Trophoblast cell (in vitro differentiated cells and primary cell): ENCODE results near the gene METAP1D.

Source experiments
- DNase-seq, 2 donors: peaks; one replicate each; pipeline ENCODE4 v3.0.0-alpha.2; 2016
- H2AFZ ChIP-seq: 2 replicates; pipeline ENCODE4 v1.6.1; 2013; ENCODE audit warnings: low read length, moderate library complexity, mild to moderate bottlenecking; ENCODE audit not compliant: insufficient read depth, poor library complexity
- H2AK5ac ChIP-seq: 2 replicates; pipeline ENCODE4 v1.6.1; 2013; ENCODE audit warnings: mild to moderate bottlenecking, low read length
- H2BK120ac ChIP-seq: 2 replicates; pipeline ENCODE4 v1.6.1; 2013; ENCODE audit warnings: low read length, mild to moderate bottlenecking, moderate library complexity; ENCODE audit not compliant: insufficient read depth, poor library complexity
- H2BK12ac ChIP-seq: 2 replicates; pipeline ENCODE4 v1.6.1; 2013; ENCODE audit warnings: mild to moderate bottlenecking, low read length, moderate library complexity
- H2BK5ac ChIP-seq: 2 replicates; pipeline ENCODE4 v1.6.1; 2013; ENCODE audit warnings: low read length, low read depth, moderate library complexity, mild to moderate bottlenecking; ENCODE audit not compliant: poor library complexity
- H3K14ac ChIP-seq: 2 replicates; pipeline ENCODE4 v1.6.1; 2013; ENCODE audit warnings: mild to moderate bottlenecking, low read length
- H3K18ac ChIP-seq: 2 replicates; pipeline ENCODE4 v1.6.1; 2013; ENCODE audit warnings: mild to moderate bottlenecking, low read length
- H3K23ac ChIP-seq: 2 replicates; pipeline ENCODE4 v1.6.1; 2013; ENCODE audit warnings: low read length
- H3K27ac ChIP-seq: 2 replicates; pipeline ENCODE4 v1.5.1; 2013; ENCODE audit warnings: low read depth, mild to moderate bottlenecking, inconsistent platforms, low read length, moderate library complexity
- H3K27me3 ChIP-seq: 2 replicates; pipeline ENCODE4 v1.6.1; 2013; ENCODE audit warnings: inconsistent platforms, mild to moderate bottlenecking, low read length, moderate library complexity; ENCODE audit not compliant: insufficient read depth
- H3K36me3 ChIP-seq, 2 experiments: 1 replicate in 1 of 2; 2 replicates in 1 of 2; pipeline ENCODE4 v1.6.1; 2013; ENCODE audit warnings: low read length in 2 of 2, mild to moderate bottlenecking in 2 of 2, moderate library complexity in 1 of 2; ENCODE audit not compliant: insufficient read depth in 2 of 2, control insufficient read depth in 1 of 2
- H3K4ac ChIP-seq: 2 replicates; pipeline ENCODE4 v1.6.1; 2013; ENCODE audit warnings: low read depth, mild to moderate bottlenecking, low read length, moderate library complexity
- H3K4me1 ChIP-seq, 2 experiments: 1 replicate in 1 of 2; 2 replicates in 1 of 2; pipeline ENCODE4 v1.6.1; 2013; ENCODE audit warnings: low read length in 2 of 2, mild to moderate bottlenecking in 2 of 2, moderate library complexity in 1 of 2; ENCODE audit not compliant: insufficient read depth in 2 of 2, control insufficient read depth in 1 of 2
- H3K4me2 ChIP-seq: 2 replicates; pipeline ENCODE4 v1.6.1; 2013; ENCODE audit warnings: inconsistent platforms, mild to moderate bottlenecking, low read length, moderate library complexity
- H3K4me3 ChIP-seq: 2 replicates; pipeline ENCODE4 v1.5.1; 2013; ENCODE audit warnings: mild to moderate bottlenecking, low read depth, low read length, inconsistent platforms
- H3K79me1 ChIP-seq: one replicate; pipeline ENCODE4 v1.6.1; 2013; ENCODE audit warnings: low read length
- H3K79me2 ChIP-seq: 2 replicates; pipeline ENCODE4 v1.6.1; 2013; ENCODE audit warnings: low read length, mild to moderate bottlenecking; ENCODE audit not compliant: control insufficient read depth, insufficient read depth, poor library complexity
- H3K9ac ChIP-seq: 2 replicates; pipeline ENCODE4 v1.6.1; 2013; ENCODE audit warnings: mild to moderate bottlenecking, low read length
- H3K9me3 ChIP-seq: 2 replicates; pipeline ENCODE4 v1.6.1; 2013; ENCODE audit warnings: low read depth, mild to moderate bottlenecking, control low read depth, inconsistent platforms, low read length; ENCODE audit not compliant: insufficient read depth
- H4K12ac ChIP-seq: 2 replicates; pipeline ENCODE4 v1.6.1; 2013; ENCODE audit warnings: low read depth, mild to moderate bottlenecking, low read length, moderate library complexity
- H4K8ac ChIP-seq: 2 replicates; pipeline ENCODE4 v1.6.1; 2013; ENCODE audit warnings: low read depth, mild to moderate bottlenecking, low read length, moderate library complexity
- H4K91ac ChIP-seq: one replicate; pipeline ENCODE4 v1.6.1; 2013; ENCODE audit warnings: low read depth, mild to moderate bottlenecking, low read length, moderate library complexity
- WGBS: extraction: QIAGEN DNeasy Blood & Tissue Kit; methylation state at CpG from one replicate; pipeline ENCODE4 v1.1.7; 2013; ENCODE audit warnings: missing lambda C conversion rate; ENCODE audit not compliant: insufficient read length, insufficient coverage; ENCODE audit errors: extremely low coverage; 5-methylcytosine and 5-hydroxymethylcytosine counted together

The METAP1D gene

DNA sequence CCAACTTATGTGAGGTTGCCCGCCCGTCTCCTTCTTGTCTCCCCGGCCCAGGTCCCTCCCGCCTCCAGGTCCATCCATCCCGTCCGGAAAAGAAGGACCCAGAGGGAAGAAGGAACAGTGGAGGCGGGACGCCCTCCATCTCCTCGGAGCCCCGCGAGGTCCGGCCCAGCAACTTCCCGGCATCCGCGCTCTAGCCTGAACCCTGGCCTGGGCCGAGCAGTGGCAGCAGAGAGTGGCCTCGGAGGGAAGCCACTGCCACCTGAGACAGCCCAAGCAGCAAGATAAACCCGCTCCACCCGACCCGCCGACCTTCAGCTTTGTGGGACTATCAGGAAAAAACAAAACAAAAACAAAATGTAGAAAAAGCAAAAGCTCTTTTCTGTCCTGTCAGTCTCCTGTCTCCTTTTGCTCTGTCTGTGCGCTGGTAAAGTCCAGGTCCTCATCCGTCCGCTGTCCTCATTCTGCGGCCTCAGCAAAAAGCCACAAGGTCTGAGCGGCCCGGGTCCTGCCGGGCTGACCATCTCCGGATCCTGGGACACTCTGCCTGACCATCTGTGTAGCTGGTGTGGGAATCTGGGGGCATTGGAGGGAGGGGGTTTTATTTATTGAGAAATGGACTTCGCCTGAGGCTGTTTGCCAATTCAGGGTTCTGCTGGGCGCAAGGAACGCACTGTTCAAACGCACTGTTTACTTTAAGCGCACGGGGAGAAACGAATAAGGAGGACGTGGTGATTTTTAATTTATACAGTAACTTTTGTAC is 88.7 kb downstream of the METAP1D start:
- peak overlapping the region; percentile 85 for H3K14ac ChIP-seq
- peak overlapping the region; percentile 32 for H3K4ac ChIP-seq
- H2AFZ ChIP-seq = no peak overlapping the region
- H3K18ac ChIP-seq = peak overlapping the region; percentile 27
- H4K91ac ChIP-seq = peak overlapping the region; percentile 91
- H3K4me1 ChIP-seq = peaks cover 24 to 36% of the 10 kb centered on the region in 2 experiments
- DNase-seq = no peak
- peak overlapping the region; percentile 16 for H3K4me3 ChIP-seq
- H3K4me2 ChIP-seq = peak overlapping the region; percentile 95
- H3K9ac ChIP-seq = no peak overlapping the region
- peak overlapping the region; percentile 82 for H2BK12ac ChIP-seq
- peaks cover 2% of the 10 kb centered on the region for H3K9me3 ChIP-seq
- peak overlapping the region; percentile 7 for H3K27ac ChIP-seq
- H2BK5ac ChIP-seq = peak overlapping the region; percentile 47
- peaks cover 42% of the 10 kb centered on the region for H3K79me1 ChIP-seq
- no peak overlapping the region for H3K23ac ChIP-seq
- H3K36me3 ChIP-seq = peaks cover 0 to 8% of the 10 kb centered on the region in 2 experiments
- peak overlapping the region; percentile 78 for H4K8ac ChIP-seq
- no CpG with 5 or more reads among the region's 37 CpGs for WGBS
- H3K79me2 ChIP-seq = peaks cover 13% of the 10 kb centered on the region
- H2BK120ac ChIP-seq = peak overlapping the region; percentile 67
- H3K27me3 ChIP-seq = peaks cover 25% of the 10 kb centered on the region
- H2AK5ac ChIP-seq = peak overlapping the region; percentile 60
- H4K12ac ChIP-seq = peak overlapping the region; percentile 5

DNA sequence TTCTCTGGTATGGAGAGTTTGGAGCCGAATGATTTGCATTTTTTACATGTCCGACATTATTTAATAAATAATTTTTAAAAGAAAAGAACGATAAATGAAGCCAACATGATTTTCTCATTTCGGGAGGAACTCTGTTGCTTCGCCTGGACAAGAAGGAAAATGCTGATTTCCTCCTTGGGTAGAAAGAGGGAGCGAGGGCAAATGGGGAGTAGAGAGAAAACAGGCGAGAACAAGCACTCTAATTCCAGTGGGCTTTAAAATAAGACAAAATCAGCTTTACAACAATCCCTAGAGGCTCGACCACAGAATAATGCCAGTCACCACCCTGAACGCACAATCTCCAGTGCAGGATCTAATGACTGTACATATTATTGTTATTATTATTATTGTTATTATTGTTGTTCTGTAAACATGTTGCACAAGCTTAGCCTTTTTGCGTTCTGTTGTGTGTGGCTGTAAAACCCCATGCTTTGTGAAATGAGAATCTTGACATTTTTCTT is 89.3 kb downstream of the METAP1D start:
- peaks cover 2% of the 10 kb centered on the region for H3K9me3 ChIP-seq
- no peak overlapping the region for H3K23ac ChIP-seq
- H3K4me1 ChIP-seq = peaks cover 24 to 35% of the 10 kb centered on the region in 2 experiments
- no peak overlapping the region for H2AFZ ChIP-seq
- peak overlapping the region; percentile 23 for H2BK12ac ChIP-seq
- H3K9ac ChIP-seq = no peak overlapping the region
- no peak overlapping the region for H4K8ac ChIP-seq
- no peak overlapping the region for H3K4me2 ChIP-seq
- H4K91ac ChIP-seq = no peak overlapping the region
- H3K18ac ChIP-seq = no peak overlapping the region
- WGBS = no CpG with 5 or more reads among the region's 10 CpGs
- H3K4me3 ChIP-seq = no peak overlapping the region
- peaks cover 0 to 8% of the 10 kb centered on the region in 2 experiments for H3K36me3 ChIP-seq
- no peak overlapping the region for H3K4ac ChIP-seq
- H4K12ac ChIP-seq = no peak overlapping the region
- H2AK5ac ChIP-seq = no peak overlapping the region
- peaks cover 18% of the 10 kb centered on the region for H3K27me3 ChIP-seq
- H3K14ac ChIP-seq = no peak overlapping the region
- no peak overlapping the region for H2BK120ac ChIP-seq
- no peak overlapping the region for H3K27ac ChIP-seq
- H3K79me1 ChIP-seq = peaks cover 43% of the 10 kb centered on the region
- peaks cover 13% of the 10 kb centered on the region for H3K79me2 ChIP-seq
- no peak for DNase-seq
- no peak overlapping the region for H2BK5ac ChIP-seq

DNA sequence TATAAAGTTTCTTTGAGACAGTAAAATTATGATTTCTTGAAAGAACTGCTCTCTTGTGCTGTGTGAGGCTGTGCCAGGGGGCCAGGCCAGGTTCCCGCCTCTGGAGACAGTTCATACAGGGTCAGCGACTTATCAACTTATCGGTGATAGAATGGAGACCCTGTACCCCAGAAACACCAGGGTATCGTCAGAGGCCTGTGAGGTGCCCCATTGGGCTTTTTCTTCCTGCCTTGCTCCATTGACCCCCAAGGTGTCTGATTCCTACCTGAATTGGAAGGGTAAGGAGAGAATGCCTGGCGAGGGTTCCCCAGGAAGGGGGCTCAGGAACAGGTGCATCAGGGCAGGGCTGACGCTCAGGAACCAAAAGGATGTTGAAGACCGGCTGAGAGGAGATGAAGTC is 89.9 kb downstream of the METAP1D start:
- Histone ChIP-seq H2BK120ac (peak overlapping the region; percentile 1), H2BK12ac (peak overlapping the region; percentile 5), H3K27me3 (peaks cover 15% of the 10 kb centered on the region), H3K9me3 (peaks cover 2% of the 10 kb centered on the region), H4K12ac (no peak overlapping the region), H3K4me2 (peak overlapping the region; percentile 20), H3K14ac (no peak overlapping the region), H3K4ac (no peak overlapping the region), H3K9ac (no peak overlapping the region), H4K91ac (no peak overlapping the region), H3K18ac (no peak overlapping the region), H2AFZ (no peak overlapping the region), H2AK5ac (no peak overlapping the region), H3K79me1 (peaks cover 47% of the 10 kb centered on the region), H4K8ac (no peak overlapping the region), H3K36me3 (peaks cover 0 to 8% of the 10 kb centered on the region in 2 experiments), H3K79me2 (peaks cover 13% of the 10 kb centered on the region), H2BK5ac (no peak overlapping the region), H3K4me3 (no peak overlapping the region), H3K23ac (no peak overlapping the region), H3K27ac (no peak overlapping the region), H3K4me1 (peaks cover 24 to 34% of the 10 kb centered on the region in 2 experiments)
- no peak for DNase-seq
- WGBS = no CpG with 5 or more reads among the region's 7 CpGs

DNA sequence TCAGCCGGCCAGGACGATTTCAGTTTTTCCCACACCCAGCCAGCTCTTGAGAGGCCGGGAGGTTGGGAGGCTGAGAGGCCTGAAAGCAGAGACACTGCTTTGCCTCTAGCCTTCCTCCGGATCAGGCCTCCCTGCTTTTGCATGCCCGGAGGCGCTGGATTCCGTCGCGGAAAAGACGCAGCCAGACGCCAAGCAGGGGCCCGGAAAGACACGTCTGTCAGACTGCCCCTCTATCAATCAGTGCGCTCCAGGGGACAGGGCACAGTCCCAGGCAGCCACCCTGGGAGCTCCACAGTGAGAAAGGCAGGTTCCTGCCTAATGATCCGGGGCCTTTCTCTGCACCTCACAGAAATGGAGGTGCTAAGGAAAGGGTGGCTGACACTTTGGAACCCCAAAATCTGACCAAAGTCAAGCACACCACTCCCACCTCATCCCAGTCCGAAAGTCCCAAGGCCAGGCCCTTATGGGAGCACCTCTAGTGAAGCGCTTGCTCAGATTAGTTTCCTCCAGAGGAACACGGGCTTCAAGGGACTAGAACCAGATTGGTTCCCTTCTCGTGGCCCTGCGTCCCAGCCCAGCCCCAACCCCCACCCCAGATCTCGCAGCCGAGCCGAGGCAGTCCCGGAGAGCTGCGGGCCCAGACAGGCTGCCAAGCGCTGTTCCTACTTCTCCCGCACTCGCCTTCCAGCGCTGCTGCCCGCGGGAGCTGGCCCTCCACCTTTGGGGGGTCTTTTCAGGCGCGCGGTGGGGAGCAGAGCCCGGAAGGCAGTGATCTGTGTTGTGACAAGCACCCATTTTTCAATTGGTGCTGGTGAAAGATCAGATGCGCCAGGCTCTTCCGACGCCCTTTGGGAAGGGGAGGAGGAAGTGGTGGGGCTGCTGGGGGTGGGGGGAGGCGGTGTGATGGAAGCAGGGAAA is 90.5 kb downstream of the METAP1D start:
- peak overlapping the region; percentile 94 for H4K8ac ChIP-seq
- H2AFZ ChIP-seq = peak overlapping the region; percentile 74
- H3K23ac ChIP-seq = no peak overlapping the region
- no peak overlapping the region for H3K9ac ChIP-seq
- H3K18ac ChIP-seq = peak overlapping the region; percentile 95
- peak overlapping the region; percentile 99 for H4K91ac ChIP-seq
- peaks cover 2% of the 10 kb centered on the region for H3K9me3 ChIP-seq
- no peak overlapping the region for H3K4me3 ChIP-seq
- peaks cover 15% of the 10 kb centered on the region for H3K27me3 ChIP-seq
- peaks cover 0 to 8% of the 10 kb centered on the region in 2 experiments for H3K36me3 ChIP-seq
- H3K79me2 ChIP-seq = peaks cover 13% of the 10 kb centered on the region
- peak overlapping the region; percentile 80 for H4K12ac ChIP-seq
- H3K27ac ChIP-seq = peak overlapping the region; percentile 25
- no CpG with 5 or more reads among the region's 39 CpGs for WGBS
- peak overlapping the region; percentile 80 for H3K4ac ChIP-seq
- peaks cover 49% of the 10 kb centered on the region for H3K79me1 ChIP-seq
- H2BK120ac ChIP-seq = peak overlapping the region; percentile 95
- peak overlapping the region; percentile 98 for H2BK12ac ChIP-seq
- DNase-seq = no peak
- H3K4me2 ChIP-seq = peak overlapping the region; percentile 20
- peak overlapping the region; percentile 94 for H2AK5ac ChIP-seq
- H3K4me1 ChIP-seq = peaks cover 24 to 34% of the 10 kb centered on the region in 2 experiments
- peak overlapping the region; percentile 11 for H2BK5ac ChIP-seq
- H3K14ac ChIP-seq = peak overlapping the region; percentile 95
